Thoracic aorta (tissue), 2 donors: ENCODE measurements around the gene COL25A1. TPM values are rescaled to one million over a fixed set of nuclear protein-coding genes. Genes with fewer than 3 reads are reported as not detected.

Experiments used
- ATAC-seq: fragments of 150-250 bp; one replicate; pipeline ENCODE4 v1.8.0; 2017; ENCODE audit warnings: low read depth; ENCODE audit not compliant: insufficient number of reproducible peaks, low FRiP score
- DNase-seq: peaks from one replicate; pipeline ENCODE4 v3.0.0-alpha.2; 2020; ENCODE audit warnings: low spot score
- H3K27ac ChIP-seq, 2 donors: fragments of 200-600 bp; sonication (generic); 1 replicate in 1 of 2; 2 replicates in 1 of 2; pipeline ENCODE4 v1.5.1; 2016; ENCODE audit warnings: mild to moderate bottlenecking in 2 of 2, moderate library complexity in 2 of 2
- H3K27me3 ChIP-seq: fragments of 200-600 bp; sonication (generic); replicated peaks from 2 replicates; pipeline ENCODE4 v1.6.0; 2016; ENCODE audit warnings: mild to moderate bottlenecking; ENCODE audit not compliant: insufficient read depth
- H3K36me3 ChIP-seq: fragments of 200-600 bp; sonication (generic); one replicate; pipeline ENCODE4 v1.5.1; 2016
- H3K4me1 ChIP-seq, 2 donors: fragments of 200-600 bp; sonication (generic); 1 replicate in 1 of 2; 2 replicates in 1 of 2; pipeline versions ENCODE4 v1.5.1 to v1.6.0; 2016; ENCODE audit warnings: low read depth in 2 of 2, mild to moderate bottlenecking in 1 of 2; ENCODE audit not compliant: control insufficient read depth in 1 of 2
- H3K4me3 ChIP-seq: fragments of 200-600 bp; sonication (generic); 2 replicates; pipeline ENCODE4 v1.5.1; 2016; ENCODE audit warnings: mild to moderate bottlenecking
- H3K9me3 ChIP-seq: fragments of 200-600 bp; sonication (generic); 2 replicates; pipeline ENCODE4 v1.5.1; 2016
- CTCF ChIP-seq: fragments of 200-600 bp; sonication (generic); IDR thresholded peaks from one replicate; pipeline ENCODE4 v1.5.1; 2019; ENCODE audit warnings: antibody characterized with exemption
- total RNA-seq, 2 donors: library from RNA; depleted of rRNA; stranded (reverse); fragments of >200 nt; gene quantifications; one replicate each; pipeline versions ENCODE4 v1.1.0 to v1.2.3, GENCODE V29; 2016

Gene COL25A1
- total RNA-seq, 2 donors from 2014 or later, result 0.42 to 0.81 TPM

- no peaks in the 10 kb centered on the region for H3K9me3 ChIP-seq
- H3K27me3 ChIP-seq, result no peaks in the 10 kb centered on the region
- no peak for TF ChIP-seq CTCF
- ATAC-seq (no peak), DNase-seq (no peak)
- no peaks in the 10 kb centered on the region for H3K4me1 ChIP-seq
- H3K36me3 ChIP-seq, result no peaks in the 10 kb centered on the region
- no peak overlapping the region for H3K4me3 ChIP-seq
- no peak overlapping the region for H3K27ac ChIP-seq
These were observed 433.7 kb downstream of the COL25A1 start for GRCh38 chr4:108868606-108869227.

- Histone ChIP-seq H3K4me1 (no peaks in the 10 kb centered on the region), H3K9me3 (no peaks in the 10 kb centered on the region), H3K27ac (no peak overlapping the region), H3K27me3 (no peaks in the 10 kb centered on the region), H3K36me3 (no peaks in the 10 kb centered on the region), H3K4me3 (no peak overlapping the region)
- DNase-seq, result no peak
- ATAC-seq, result no peak
- no peak for TF ChIP-seq CTCF
These were observed 435.0 kb downstream of the COL25A1 start for GRCh38 chr4:108867476-108867875.

- Histone ChIP-seq H3K27ac (no peak overlapping the region), H3K36me3 (no peaks in the 10 kb centered on the region), H3K4me3 (no peak overlapping the region), H3K4me1 (no peaks in the 10 kb centered on the region), H3K27me3 (no peaks in the 10 kb centered on the region), H3K9me3 (no peaks in the 10 kb centered on the region)
- ATAC-seq, result no peak
- no peak for DNase-seq
- no peak for TF ChIP-seq CTCF
These were observed 441.1 kb downstream of the COL25A1 start for GRCh38 chr4:108861334-108861733.

- H3K36me3 ChIP-seq, result no peaks in the 10 kb centered on the region
- DNase-seq (no peak), ATAC-seq (no peak)
- no peaks in the 10 kb centered on the region for H3K9me3 ChIP-seq
- no peaks in the 10 kb centered on the region for H3K4me1 ChIP-seq
- no peak overlapping the region for H3K4me3 ChIP-seq
- no peak for TF ChIP-seq CTCF
- no peak overlapping the region for H3K27ac ChIP-seq
- no peaks in the 10 kb centered on the region for H3K27me3 ChIP-seq
These were observed 447.7 kb downstream of the COL25A1 start for GRCh38 chr4:108854786-108855185.

- DNase-seq (no peak), ATAC-seq (no peak)
- H3K27me3 ChIP-seq, result no peaks in the 10 kb centered on the region
- no peaks in the 10 kb centered on the region for H3K36me3 ChIP-seq
- no peaks in the 10 kb centered on the region for H3K9me3 ChIP-seq
- H3K4me3 ChIP-seq, result no peak overlapping the region
- TF ChIP-seq CTCF, result no peak
- H3K4me1 ChIP-seq, result no peaks in the 10 kb centered on the region
- H3K27ac ChIP-seq, result no peak overlapping the region
These were observed 449.8 kb downstream of the COL25A1 start for GRCh38 chr4:108852691-108853090.
